Measurements from ENCODE around the gene SORCS2.

SORCS2 gene

GRCh38 chr4:7735961-7736360, 543.6 kb downstream of the SORCS2 start:
- no peak for DNase-seq (ENCODE audit: extremely low read depth, low read depth)
- no peak for TF ChIP-seq CTCF (IDR thresholded peaks at IDR 0.05; ENCODE audit: low read depth, low read length)

GRCh38 chr4:7736436-7737267, 544.3 kb downstream of the SORCS2 start:
- no peak for DNase-seq (ENCODE audit: extremely low read depth, low read depth)

DNA sequence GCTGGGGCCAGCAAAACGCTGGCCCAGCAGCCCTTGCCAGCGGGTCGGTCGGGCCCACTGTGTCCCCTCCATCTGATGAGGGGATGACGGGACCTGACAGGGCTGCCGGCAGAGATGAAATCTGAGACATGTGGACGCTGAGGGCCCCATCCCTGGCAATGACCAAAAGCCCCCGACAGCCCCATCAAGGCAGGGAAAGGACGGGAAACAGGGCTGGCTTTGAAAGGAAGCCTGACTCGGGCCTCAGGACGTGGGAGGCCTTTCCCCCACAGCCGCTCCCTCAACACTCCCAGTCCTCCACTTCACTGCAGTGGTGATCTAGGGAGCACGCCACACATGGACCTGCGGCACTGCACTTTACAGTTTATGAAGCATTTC, 544.9 kb downstream of the SORCS2 start:
- DNase-seq (ENCODE audit: extremely low read depth, low read depth), result no peak
- TF ChIP-seq CTCF (IDR thresholded peaks at IDR 0.05; ENCODE audit: low read depth, low read length), result no peak

More at GRCh38 chr4:7736436-7737267, 544.3 kb downstream of the SORCS2 start:
- no peak for TF ChIP-seq CTCF (IDR thresholded peaks at IDR 0.05; ENCODE audit: low read depth, low read length)

DNA sequence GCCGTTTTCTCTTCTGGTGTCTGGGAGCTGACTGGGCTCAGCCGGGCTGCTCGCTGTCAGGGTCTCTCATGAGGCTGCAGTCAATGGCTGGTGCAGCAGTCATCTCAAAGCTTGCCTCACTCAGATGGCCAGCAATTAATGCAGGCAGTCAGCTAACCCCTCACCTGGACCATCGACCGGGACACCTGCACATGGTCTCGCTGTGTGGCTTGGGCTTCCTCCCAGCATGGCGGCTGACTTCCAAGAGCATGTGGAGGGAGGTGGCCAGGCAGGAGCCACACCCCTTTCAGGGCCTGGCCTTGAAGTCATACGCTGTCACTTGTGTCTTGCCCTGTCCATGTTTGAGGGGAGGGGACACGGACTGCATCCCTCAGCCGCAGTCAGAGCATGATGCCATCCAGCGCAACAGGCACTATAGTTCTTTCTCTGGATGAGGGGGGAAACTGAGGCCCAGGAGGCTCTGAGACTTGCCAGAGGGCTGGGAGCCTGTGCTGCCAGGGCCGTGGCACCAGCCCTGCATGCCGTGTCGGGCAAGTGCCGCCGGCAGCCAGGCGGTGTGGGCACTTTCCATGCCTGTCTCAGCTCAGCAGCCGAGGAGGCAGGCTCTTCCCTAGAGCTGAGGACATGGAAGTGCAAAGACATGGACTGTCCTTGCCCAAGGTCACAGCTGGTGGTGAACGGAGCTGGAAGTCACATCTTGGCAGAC, 545.6 kb downstream of the SORCS2 start:
- DNase-seq (ENCODE audit: extremely low read depth, low read depth), result no peak
- no peak for TF ChIP-seq CTCF (IDR thresholded peaks at IDR 0.05; ENCODE audit: low read depth, low read length)

DNA sequence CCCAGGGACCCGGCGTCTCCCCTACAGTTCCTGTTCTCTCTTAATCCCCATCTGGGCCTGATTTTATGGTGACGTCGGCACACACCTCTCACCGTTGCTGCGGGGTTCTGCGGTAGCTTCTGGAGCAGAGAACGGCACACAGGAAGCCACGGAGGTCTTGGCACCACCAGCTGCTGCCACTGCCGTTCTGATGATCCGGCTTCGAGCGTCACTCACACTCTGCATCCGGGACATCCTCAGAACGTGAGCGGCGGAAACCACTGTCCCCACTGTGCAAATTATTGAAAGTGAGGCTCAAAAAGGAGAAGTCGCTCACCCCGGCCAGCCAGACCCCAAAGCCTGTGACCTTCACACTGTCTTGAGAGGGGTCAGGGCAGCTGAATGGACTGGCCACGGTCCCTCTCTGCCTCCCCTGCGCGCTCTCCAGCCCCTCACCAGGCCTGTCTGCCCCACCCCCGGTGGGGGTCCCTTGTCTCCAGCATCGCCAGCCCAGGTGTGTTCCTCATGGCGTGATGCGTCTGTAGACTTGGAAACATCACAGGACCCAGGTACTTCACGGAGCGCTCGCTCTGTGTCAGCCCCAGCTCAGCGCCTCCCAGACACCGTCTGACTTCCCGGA, 546.2 kb downstream of the SORCS2 start:
- DNase-seq (ENCODE audit: extremely low read depth, low read depth), result no peak
- TF ChIP-seq CTCF (IDR thresholded peaks at IDR 0.05; ENCODE audit: low read depth, low read length), result no peak

DNA sequence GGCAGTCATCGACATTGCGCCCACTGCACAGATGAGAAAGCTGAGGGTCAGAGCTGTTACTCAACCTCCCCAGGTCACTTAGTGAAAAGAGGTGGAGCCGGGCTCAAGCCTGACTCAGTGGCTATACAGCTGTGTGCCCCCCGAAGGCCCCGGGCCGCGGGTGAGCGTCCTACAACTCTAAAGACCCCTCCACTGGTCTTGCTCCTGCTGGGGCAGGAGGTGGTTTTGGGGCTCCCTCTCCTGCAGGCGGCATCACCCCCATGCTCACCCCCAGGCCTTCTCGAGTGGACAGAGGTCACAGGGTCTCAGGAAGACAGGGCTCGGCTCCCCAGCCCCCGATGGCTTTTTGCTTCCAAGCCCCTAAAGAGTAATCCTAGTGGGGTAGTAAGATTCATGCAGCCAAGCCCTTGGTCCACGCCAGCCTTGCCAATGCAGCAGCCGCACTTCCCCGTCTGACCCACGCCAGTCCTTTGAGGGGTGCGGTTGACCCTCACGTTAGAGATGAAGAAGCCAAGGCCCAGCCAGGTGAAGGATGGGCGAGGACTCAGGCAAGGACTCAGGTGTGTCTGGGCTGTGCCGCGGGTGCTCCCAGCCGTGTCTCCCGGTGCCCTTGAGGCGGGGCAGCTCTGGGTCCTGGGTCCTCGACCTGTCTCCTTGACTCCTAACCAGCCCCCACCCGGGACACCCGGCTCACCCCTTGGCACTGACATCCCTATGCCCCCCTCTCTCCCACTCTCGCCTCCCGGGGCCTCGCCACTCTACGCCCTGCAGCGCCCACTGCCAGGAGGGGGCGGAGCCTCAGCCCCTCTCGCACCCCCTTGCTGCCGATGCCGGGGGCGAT, 547.0 kb downstream of the SORCS2 start:
- TF ChIP-seq CTCF (IDR thresholded peaks at IDR 0.05; ENCODE audit: low read depth, low read length), result no peak
- no peak for DNase-seq (ENCODE audit: extremely low read depth, low read depth)

Measured in AG09319 (cell line).